IMR-90 (cell line): ENCODE measurements around the gene DSCAML1.

ENCODE experiments used
- CTCF ChIP-seq: conservative IDR thresholded peaks from 2 replicates; pipeline ENCODE4 v1.5.1; 2012; ENCODE audit warnings: mild to moderate bottlenecking, low read depth, low read length, improper control_type of control experiment
- MAZ ChIP-seq: IDR thresholded peaks from 2 replicates; pipeline ENCODE4 v1.6.1; 2012; ENCODE audit warnings: low read depth, mild to moderate bottlenecking, low read length, improper control_type of control experiment, moderate library complexity, borderline replicate concordance
- POLR2A ChIP-seq: IDR thresholded peaks from 2 replicates; pipeline ENCODE4 v1.6.1; 2012; ENCODE audit warnings: mild to moderate bottlenecking, low read depth, low read length
- RAD21 ChIP-seq: IDR thresholded peaks from 2 replicates; pipeline ENCODE4 v1.6.1; 2012; ENCODE audit warnings: low read length, improper control_type of control experiment
- SMC3 ChIP-seq: fragments of 150-350 bp; IDR thresholded peaks from 2 replicates; pipeline ENCODE4 v1.6.1; 2016; ENCODE audit warnings: low read depth, mild to moderate bottlenecking, antibody characterized with exemption, low read length, moderate library complexity

DNA sequence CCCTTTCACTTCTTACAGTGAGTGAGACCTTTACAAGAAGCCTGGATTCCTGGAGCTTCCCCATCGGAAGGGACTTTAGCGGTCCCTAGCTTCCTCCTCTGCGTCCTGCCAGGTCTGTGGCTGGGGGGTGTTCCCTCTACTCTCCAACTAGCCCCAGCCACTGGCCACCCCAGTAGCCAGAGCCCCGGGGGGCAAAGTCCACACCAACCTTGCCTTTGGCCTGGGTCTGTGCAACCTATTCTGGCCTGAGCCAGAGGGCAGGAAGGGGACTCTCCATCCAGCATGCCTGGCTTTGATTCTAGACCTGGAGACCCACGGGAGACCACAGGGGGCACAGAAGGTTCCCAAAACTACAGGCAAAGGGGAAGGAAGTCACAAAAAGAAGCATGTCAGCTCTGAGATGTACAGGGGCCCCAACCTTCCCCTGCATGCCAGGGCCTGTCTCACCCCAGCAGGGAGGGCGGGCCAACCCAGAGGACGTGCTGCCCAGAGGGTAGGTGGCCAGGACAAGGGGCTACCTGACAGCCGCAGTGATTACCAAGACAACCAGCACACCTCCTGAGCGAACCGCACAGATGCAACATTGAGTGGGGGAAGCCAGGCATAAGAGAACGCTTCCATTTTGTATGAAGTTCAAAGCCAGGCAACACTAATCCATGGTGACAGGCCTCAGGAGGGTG lies 52.4 kb downstream of the DSCAML1 start:
- TF ChIP-seq CTCF (no peak), RAD21 (no peak), POLR2A (no peak), SMC3 (no peak), MAZ (no peak)
